GM23338 (cell line): ENCODE results near the gene OR56A5. TPM values are rescaled to one million over a fixed set of nuclear protein-coding genes. Genes with fewer than 3 reads are reported as not detected.

Experiments
- ATAC-seq: fragments of 200-7000 bp; cut with Tn5 transposase; 3 replicates; pipeline ENCODE4 v1.9.1; 2020
- DNase-seq: peaks from one replicate; pipeline ENCODE4 v3.0.0-alpha.2; 2015; ENCODE audit warnings: low spot score
- H2AFZ ChIP-seq: fragments of 200-600 bp; sonication (generic); 2 replicates; pipeline ENCODE4 v1.8.0; 2016; ENCODE audit warnings: antibody characterized with exemption, mild to moderate bottlenecking, moderate library complexity
- H3F3A ChIP-seq: fragments of 200-600 bp; sonication (generic); replicated peaks from 2 replicates; pipeline ENCODE4 v1.8.0; 2017; ENCODE audit warnings: antibody characterized with exemption, mixed run types, low read depth
- H3K27ac ChIP-seq: fragments of 200-600 bp; sonication (generic); 2 replicates; pipeline ENCODE4 v1.6.1; 2016; ENCODE audit warnings: low read depth
- H3K27me3 ChIP-seq: fragments of 200-600 bp; sonication (generic); 2 replicates; pipeline ENCODE4 v1.8.0; 2016; ENCODE audit warnings: mild to moderate bottlenecking, mixed run types, moderate library complexity; ENCODE audit not compliant: insufficient read depth
- H3K36me3 ChIP-seq: fragments of 200-600 bp; sonication (generic); 2 replicates; pipeline ENCODE4 v1.8.0; 2016; ENCODE audit warnings: mild to moderate bottlenecking; ENCODE audit not compliant: insufficient read depth
- H3K4me1 ChIP-seq: fragments of 200-600 bp; sonication (generic); 2 replicates; pipeline ENCODE4 v1.8.0; 2016; ENCODE audit warnings: mild to moderate bottlenecking, moderate library complexity; ENCODE audit not compliant: insufficient read depth
- H3K4me2 ChIP-seq: fragments of 200-600 bp; sonication (generic); 2 replicates; pipeline ENCODE4 v1.7.1; 2017; ENCODE audit warnings: mixed run types
- H3K4me3 ChIP-seq: fragments of 200-600 bp; sonication (generic); 2 replicates; pipeline ENCODE4 v1.6.1; 2016; ENCODE audit warnings: mixed run types
- H3K79me2 ChIP-seq: fragments of 200-600 bp; sonication (generic); replicated peaks from 2 replicates; pipeline ENCODE4 v1.8.0; 2017; ENCODE audit warnings: mild to moderate bottlenecking; ENCODE audit not compliant: insufficient read depth
- H3K9me2 ChIP-seq: fragments of 200-600 bp; sonication (generic); 2 replicates; pipeline ENCODE4 v1.8.0; 2017; ENCODE audit not compliant: insufficient read depth
- H4K20me1 ChIP-seq: fragments of 200-600 bp; sonication (generic); replicated peaks from 2 replicates; pipeline ENCODE4 v1.8.0; 2017; ENCODE audit warnings: mild to moderate bottlenecking; ENCODE audit not compliant: insufficient read depth
- H3K27ac Mint-ChIP-seq: 2 replicates; pipeline ENCODE4 v1.8.0; 2020; ENCODE audit warnings: inconsistent platforms, mild to moderate bottlenecking, moderate library complexity, mixed read lengths
- H3K27me3 Mint-ChIP-seq: 3 replicates; pipeline ENCODE4 v1.8.0; 2022; ENCODE audit warnings: low read depth, mild to moderate bottlenecking, moderate library complexity, mixed read lengths, inconsistent platforms; ENCODE audit not compliant: insufficient read depth, poor library complexity
- H3K36me3 Mint-ChIP-seq: 3 replicates; pipeline ENCODE4 v1.8.0; 2021; ENCODE audit warnings: low read depth, mild to moderate bottlenecking, inconsistent platforms, moderate library complexity, mixed read lengths
- H3K4me1 Mint-ChIP-seq: 3 replicates; pipeline ENCODE4 v1.8.0; 2020; ENCODE audit warnings: mild to moderate bottlenecking, inconsistent platforms, mixed read lengths
- H3K4me3 Mint-ChIP-seq: 3 replicates; pipeline ENCODE4 v1.8.0; 2021; ENCODE audit warnings: moderate library complexity, mild to moderate bottlenecking, inconsistent platforms, mixed read lengths
- H3K9me3 Mint-ChIP-seq: 3 replicates; pipeline ENCODE4 v1.8.0; 2020; ENCODE audit warnings: moderate library complexity, mild to moderate bottlenecking, inconsistent platforms, mixed read lengths
- CREB1 ChIP-seq: fragments of 250-450 bp; sonication (Bioruptor Pico); IDR thresholded peaks from 2 replicates; pipeline ENCODE4 v1.5.0; 2020; ENCODE audit warnings: low read depth, mild to moderate bottlenecking, moderate library complexity
- ETS1 ChIP-seq: IDR thresholded peaks from 2 replicates; pipeline ENCODE4 v1.6.1; 2016; ENCODE audit warnings: antibody characterized with exemption
- EZH2 ChIP-seq: fragments of 200-600 bp; sonication (generic); IDR thresholded peaks from one replicate; pipeline ENCODE4 v1.8.0; 2017; ENCODE audit warnings: antibody characterized with exemption, mild to moderate bottlenecking, low read depth; ENCODE audit not compliant: unreplicated experiment
- EZH2phosphoT487 ChIP-seq: fragments of 200-600 bp; sonication (generic); IDR thresholded peaks from one replicate; pipeline ENCODE4 v1.8.1; 2018; ENCODE audit warnings: antibody characterized with exemption; ENCODE audit not compliant: unreplicated experiment
- JUNB ChIP-seq: IDR thresholded peaks from one replicate; pipeline ENCODE4 v1.6.1; 2016; ENCODE audit warnings: antibody characterized with exemption; ENCODE audit not compliant: unreplicated experiment
- NANOG ChIP-seq: IDR thresholded peaks from 2 replicates; pipeline ENCODE4 v1.6.1; 2016; ENCODE audit warnings: antibody characterized with exemption, borderline replicate concordance
- POLR2AphosphoS5 ChIP-seq: IDR thresholded peaks from 2 replicates; pipeline ENCODE4 v1.6.1; 2016; ENCODE audit warnings: antibody characterized with exemption, low read depth
- REST ChIP-seq: IDR thresholded peaks from one replicate; pipeline ENCODE4 v1.6.1; 2018; ENCODE audit warnings: antibody characterized with exemption; ENCODE audit not compliant: unreplicated experiment
- STAT1 ChIP-seq: IDR thresholded peaks from one replicate; pipeline ENCODE4 v1.6.1; 2016; ENCODE audit warnings: antibody characterized with exemption; ENCODE audit not compliant: unreplicated experiment
- ZNF114 ChIP-seq: fragments of 250-450 bp; sonication (Bioruptor Pico); IDR thresholded peaks from 2 replicates; pipeline ENCODE4 v1.5.0; 2020; ENCODE audit warnings: mild to moderate bottlenecking, moderate library complexity
- ZNF331 ChIP-seq: fragments of 250-450 bp; sonication (Bioruptor Pico); IDR thresholded peaks from 2 replicates; pipeline ENCODE4 v1.5.0; 2020; ENCODE audit warnings: low read depth, mild to moderate bottlenecking, moderate library complexity
- ZNF462 ChIP-seq: fragments of 250-450 bp; sonication (Bioruptor Pico); IDR thresholded peaks from 2 replicates; pipeline ENCODE4 v1.5.0; 2020; ENCODE audit warnings: mild to moderate bottlenecking, moderate library complexity
- polyA plus RNA-seq: library from polyadenylated mRNA; unstranded; fragments of >200 nt; fragmentation: Nextera tagmentation; extraction: Ambion mirVana; gene quantifications from 2 replicates; pipeline ENCODE4 v1.2.1, GENCODE V29; 2016
- total RNA-seq: library from RNA; depleted of rRNA; stranded (reverse); fragments of >200 nt; shearing (Covaris generic); gene quantifications from 2 replicates; pipeline ENCODE4 v1.2.3, GENCODE V29; 2014
- TF ChIP-seq, protein P1 (sequence below), 2 experiments: fragments of 200-600 bp in 1 of 2; sonication (generic) in 1 of 2; conservative IDR thresholded peaks; 2 replicates each; pipeline versions ENCODE4 v1.5.1 to v1.6.1; 2016 to 2017; ENCODE audit warnings: antibody characterized with exemption in 2 of 2, low read depth in 2 of 2, mild to moderate bottlenecking in 2 of 2, moderate library complexity in 1 of 2

Gene OR56A5
- total and polyA plus RNA-seq, 2 experiments from 2014 or later: not detected

DNA sequence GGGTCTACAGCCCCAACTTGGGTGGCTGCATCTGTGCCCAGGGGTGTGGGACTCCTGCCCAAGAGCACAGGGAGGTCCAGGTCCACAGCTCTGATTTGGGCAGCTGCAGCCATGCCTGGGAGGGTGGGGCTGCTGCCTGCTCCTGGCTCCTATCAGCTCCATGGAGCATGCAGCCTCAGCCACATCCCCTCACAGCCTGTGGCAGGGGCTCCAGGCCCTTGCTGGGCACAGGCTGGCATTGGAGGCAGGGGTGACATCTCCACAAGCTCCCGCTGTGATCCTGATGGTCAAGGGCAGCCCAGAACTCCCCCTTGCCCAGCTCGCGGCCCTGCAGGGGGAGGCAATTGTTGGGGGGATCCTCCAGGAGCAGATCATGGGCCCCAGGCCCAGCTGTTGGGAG, 44.7 kb upstream of the OR56A5 start:
- no peaks in the 10 kb centered on the region for H3K4me1 ChIP-seq
- no peak overlapping the region for H3K27ac Mint-ChIP-seq
- H3K36me3 ChIP-seq: no peaks in the 10 kb centered on the region
- H3K4me3 ChIP-seq: no peak overlapping the region
- H3K4me1 Mint-ChIP-seq: no peaks in the 10 kb centered on the region; the same call in 2 of the 3 replicates
- H3K27me3 ChIP-seq: no peaks in the 10 kb centered on the region
- H4K20me1 ChIP-seq: no peaks in the 10 kb centered on the region
- no peak overlapping the region for H3K4me2 ChIP-seq
- no peak overlapping the region for H3K4me3 Mint-ChIP-seq
- no peaks in the 10 kb centered on the region for H3K79me2 ChIP-seq
- no peak for DNase-seq
- ATAC-seq: no peak
- H3K36me3 Mint-ChIP-seq: no peaks in the 10 kb centered on the region; the same call in 2 of the 3 replicates
- no peaks in the 10 kb centered on the region; the same call in 2 of the 3 replicates for H3K9me3 Mint-ChIP-seq
- H3K27me3 Mint-ChIP-seq: no peaks in the 10 kb centered on the region
- H3K9me2 ChIP-seq: peaks cover 11% of the 10 kb centered on the region; the same call in 1 of the 2 replicates
- no peak overlapping the region for H2AFZ ChIP-seq
- H3K27ac ChIP-seq: no peak overlapping the region
- H3F3A ChIP-seq: no peaks in the 10 kb centered on the region
- TF ChIP-seq, protein P1, sequence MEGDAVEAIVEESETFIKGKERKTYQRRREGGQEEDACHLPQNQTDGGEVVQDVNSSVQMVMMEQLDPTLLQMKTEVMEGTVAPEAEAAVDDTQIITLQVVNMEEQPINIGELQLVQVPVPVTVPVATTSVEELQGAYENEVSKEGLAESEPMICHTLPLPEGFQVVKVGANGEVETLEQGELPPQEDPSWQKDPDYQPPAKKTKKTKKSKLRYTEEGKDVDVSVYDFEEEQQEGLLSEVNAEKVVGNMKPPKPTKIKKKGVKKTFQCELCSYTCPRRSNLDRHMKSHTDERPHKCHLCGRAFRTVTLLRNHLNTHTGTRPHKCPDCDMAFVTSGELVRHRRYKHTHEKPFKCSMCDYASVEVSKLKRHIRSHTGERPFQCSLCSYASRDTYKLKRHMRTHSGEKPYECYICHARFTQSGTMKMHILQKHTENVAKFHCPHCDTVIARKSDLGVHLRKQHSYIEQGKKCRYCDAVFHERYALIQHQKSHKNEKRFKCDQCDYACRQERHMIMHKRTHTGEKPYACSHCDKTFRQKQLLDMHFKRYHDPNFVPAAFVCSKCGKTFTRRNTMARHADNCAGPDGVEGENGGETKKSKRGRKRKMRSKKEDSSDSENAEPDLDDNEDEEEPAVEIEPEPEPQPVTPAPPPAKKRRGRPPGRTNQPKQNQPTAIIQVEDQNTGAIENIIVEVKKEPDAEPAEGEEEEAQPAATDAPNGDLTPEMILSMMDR (conservative IDR thresholded peaks at IDR 0.05; ENCODE audit: low read depth in 2 of 2): no peak
- no peak for TF ChIP-seq ZNF114 (CRISPR knock-in tag)
- no peak for TF ChIP-seq CREB1
- TF ChIP-seq ZNF331 (CRISPR knock-in tag): no peak
- no peak for TF ChIP-seq REST
- no peak for TF ChIP-seq ETS1
- TF ChIP-seq POLR2AphosphoS5: no peak
- TF ChIP-seq JUNB: no peak
- no peak for TF ChIP-seq ZNF462 (CRISPR knock-in tag)
- TF ChIP-seq NANOG: no peak
- no peak for TF ChIP-seq EZH2phosphoT487
- TF ChIP-seq STAT1: no peak
- TF ChIP-seq EZH2: no peak
